ENCODE results near the gene SLAIN2. TPM values are rescaled to one million over a fixed set of nuclear protein-coding genes. Genes with fewer than 3 reads are reported as not detected.

SLAIN2 gene
- total and polyA plus RNA-seq, 3 donors from 2014 or later = 57.3 to 255 (median 75.8) TPM

GRCh38 chr4:48462363-48462762 is 121.0 kb downstream of the SLAIN2 start:
- 45 to 51% methylated on average over 5 of the region's 5 CpGs for WGBS, 2 donors
- Histone ChIP-seq H3K27ac (no peak overlapping the region), H3K4me1 (no peaks in the 10 kb centered on the region), H3K36me3 (ENCODE audit: low read depth, missing control alignments) (no peaks in the 10 kb centered on the region), H3K9me3 (no peaks in the 10 kb centered on the region), H3K27me3 (no peaks in the 10 kb centered on the region), H3K4me3 (no peak overlapping the region)
- DNase-seq = no peak
- TF ChIP-seq POLR2A (IDR thresholded peaks at IDR 0.05) = no peak
- TF ChIP-seq, protein P1, sequence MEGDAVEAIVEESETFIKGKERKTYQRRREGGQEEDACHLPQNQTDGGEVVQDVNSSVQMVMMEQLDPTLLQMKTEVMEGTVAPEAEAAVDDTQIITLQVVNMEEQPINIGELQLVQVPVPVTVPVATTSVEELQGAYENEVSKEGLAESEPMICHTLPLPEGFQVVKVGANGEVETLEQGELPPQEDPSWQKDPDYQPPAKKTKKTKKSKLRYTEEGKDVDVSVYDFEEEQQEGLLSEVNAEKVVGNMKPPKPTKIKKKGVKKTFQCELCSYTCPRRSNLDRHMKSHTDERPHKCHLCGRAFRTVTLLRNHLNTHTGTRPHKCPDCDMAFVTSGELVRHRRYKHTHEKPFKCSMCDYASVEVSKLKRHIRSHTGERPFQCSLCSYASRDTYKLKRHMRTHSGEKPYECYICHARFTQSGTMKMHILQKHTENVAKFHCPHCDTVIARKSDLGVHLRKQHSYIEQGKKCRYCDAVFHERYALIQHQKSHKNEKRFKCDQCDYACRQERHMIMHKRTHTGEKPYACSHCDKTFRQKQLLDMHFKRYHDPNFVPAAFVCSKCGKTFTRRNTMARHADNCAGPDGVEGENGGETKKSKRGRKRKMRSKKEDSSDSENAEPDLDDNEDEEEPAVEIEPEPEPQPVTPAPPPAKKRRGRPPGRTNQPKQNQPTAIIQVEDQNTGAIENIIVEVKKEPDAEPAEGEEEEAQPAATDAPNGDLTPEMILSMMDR (IDR thresholded peaks at IDR 0.05) = no peak
- intact Hi-C loops (cut with DNase I; ENCODE audit: low total_unique reads) = no loop called here

DNA sequence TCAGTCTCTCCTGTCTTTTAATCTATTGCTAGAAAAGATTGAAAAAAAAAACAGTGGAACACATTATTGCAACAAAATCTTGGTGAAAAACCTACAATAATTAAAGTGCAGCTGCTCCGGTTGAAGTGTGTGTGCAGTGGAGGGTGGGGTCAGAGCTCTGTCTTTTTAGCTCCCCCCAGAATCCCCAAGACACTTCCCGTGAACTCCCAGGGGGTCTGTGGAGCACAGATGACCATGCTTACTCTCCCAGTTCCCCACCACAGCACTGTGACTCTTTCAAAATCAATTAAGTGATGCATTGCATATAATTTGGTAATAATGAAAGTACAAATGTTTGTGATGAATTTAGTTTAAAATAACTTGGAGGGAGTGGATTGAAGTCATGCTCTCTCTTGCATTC is 126.1 kb downstream of the SLAIN2 start:
- H3K4me3 ChIP-seq = no peak overlapping the region
- TF ChIP-seq POLR2A (IDR thresholded peaks at IDR 0.05) = no peak
- TF ChIP-seq, protein P1 (IDR thresholded peaks at IDR 0.05) = no peak
- no peaks in the 10 kb centered on the region for H3K4me1 ChIP-seq
- H3K27me3 ChIP-seq = no peaks in the 10 kb centered on the region
- intact Hi-C loops (cut with DNase I; ENCODE audit: low total_unique reads) = no loop called here
- H3K27ac ChIP-seq = no peak overlapping the region
- H3K36me3 ChIP-seq (ENCODE audit: low read depth, missing control alignments) = no peaks in the 10 kb centered on the region
- no peaks in the 10 kb centered on the region for H3K9me3 ChIP-seq
- DNase-seq = no peak
- 76 to 77% methylated on average over 2 of the region's 2 CpGs for WGBS, 2 donors

GRCh38 chr4:48467891-48468290 is 126.6 kb downstream of the SLAIN2 start:
- no peak overlapping the region for H3K27ac ChIP-seq
- no peaks in the 10 kb centered on the region for H3K36me3 ChIP-seq (ENCODE audit: low read depth, missing control alignments)
- H3K27me3 ChIP-seq = no peaks in the 10 kb centered on the region
- TF ChIP-seq, protein P1 (IDR thresholded peaks at IDR 0.05) = no peak
- no peak for TF ChIP-seq POLR2A (IDR thresholded peaks at IDR 0.05)
- no peaks in the 10 kb centered on the region for H3K9me3 ChIP-seq
- H3K4me1 ChIP-seq = no peaks in the 10 kb centered on the region
- DNase-seq = no peak
- intact Hi-C loops (cut with DNase I; ENCODE audit: low total_unique reads) = no loop called here
- H3K4me3 ChIP-seq = no peak overlapping the region
- WGBS, 2 donors = 61 to 72% methylated on average over 5 of the region's 5 CpGs

DNA sequence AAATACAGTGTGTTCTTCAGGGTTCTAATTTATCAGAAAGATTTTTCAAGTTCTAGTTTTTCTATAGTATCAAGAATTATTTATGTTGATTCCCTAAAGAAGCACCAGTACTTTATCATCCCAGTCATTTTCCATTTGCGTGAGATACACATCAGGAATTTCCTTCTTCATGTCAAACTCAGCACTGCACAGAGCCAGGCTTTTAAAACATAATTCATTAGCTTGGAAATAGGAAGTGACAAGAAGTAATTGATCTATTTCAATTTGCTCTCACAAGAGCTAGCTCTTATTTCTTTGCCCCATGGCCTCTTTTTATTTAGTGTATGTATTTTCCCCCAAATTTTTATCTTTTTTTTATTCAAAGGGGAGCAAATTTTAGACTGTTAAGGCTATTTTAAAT is 128.8 kb downstream of the SLAIN2 start:
- H3K4me1 ChIP-seq = no peaks in the 10 kb centered on the region
- no peak overlapping the region for H3K27ac ChIP-seq
- intact Hi-C loops (cut with DNase I; ENCODE audit: low total_unique reads) = no loop called here
- H3K9me3 ChIP-seq = no peaks in the 10 kb centered on the region
- WGBS, 2 donors = 63 to 82% methylated on average over 1 of the region's 1 CpG
- TF ChIP-seq, protein P1 (IDR thresholded peaks at IDR 0.05) = no peak
- no peak for TF ChIP-seq POLR2A (IDR thresholded peaks at IDR 0.05)
- H3K27me3 ChIP-seq = no peaks in the 10 kb centered on the region
- no peaks in the 10 kb centered on the region for H3K36me3 ChIP-seq (ENCODE audit: low read depth, missing control alignments)
- no peak overlapping the region for H3K4me3 ChIP-seq
- DNase-seq = no peak

DNA sequence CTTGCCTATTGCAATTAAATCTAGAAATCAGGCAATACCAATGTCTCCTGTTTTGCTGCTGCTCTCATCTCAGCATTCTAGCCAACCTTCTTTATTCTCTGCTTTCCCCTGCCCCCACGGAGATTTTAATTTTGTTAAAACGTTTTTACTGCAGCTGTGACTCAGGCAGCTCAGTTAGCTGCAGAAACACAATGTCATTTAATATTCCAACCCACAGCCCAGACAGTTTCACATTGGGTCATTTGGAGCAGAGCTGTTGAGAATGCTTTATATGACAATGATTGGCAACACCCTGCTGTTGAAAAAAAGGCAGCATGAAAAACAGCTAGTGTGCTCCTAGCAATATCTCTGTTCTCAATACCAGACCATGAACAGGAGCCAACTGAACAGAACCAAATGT is 129.2 kb downstream of the SLAIN2 start:
- H3K36me3 ChIP-seq (ENCODE audit: low read depth, missing control alignments) = no peaks in the 10 kb centered on the region
- no peaks in the 10 kb centered on the region for H3K9me3 ChIP-seq
- TF ChIP-seq POLR2A (IDR thresholded peaks at IDR 0.05) = no peak
- TF ChIP-seq, protein P1 (IDR thresholded peaks at IDR 0.05) = no peak
- no peak overlapping the region for H3K4me3 ChIP-seq
- WGBS, 2 donors = 39 to 51% methylated on average over 2 of the region's 2 CpGs
- no peak for DNase-seq
- intact Hi-C loops (cut with DNase I; ENCODE audit: low total_unique reads) = no loop called here
- H3K27ac ChIP-seq = no peak overlapping the region
- H3K27me3 ChIP-seq = no peaks in the 10 kb centered on the region
- no peaks in the 10 kb centered on the region for H3K4me1 ChIP-seq
